Measurements from ENCODE around the gene ZNF609. TPM values are rescaled to one million over a fixed set of nuclear protein-coding genes. Genes with fewer than 3 reads are reported as not detected.
"Not testable (repeated sequence)": the region's sequence is repeated elsewhere in the genome, so short reads cannot be mapped to it uniquely, and the experiment has no call there.

Gene ZNF609
- total and polyA plus RNA-seq, 10 of the 15 experiments (the other 5 are each of a cell fraction or from before 2014, with no cell fraction given) = 5.1 to 35.3 (median 13.6) TPM

GRCh38 chr15:64604319-64604718, 143.9 kb downstream of the ZNF609 start (continued):
- TF ChIP-seq, protein P1, sequence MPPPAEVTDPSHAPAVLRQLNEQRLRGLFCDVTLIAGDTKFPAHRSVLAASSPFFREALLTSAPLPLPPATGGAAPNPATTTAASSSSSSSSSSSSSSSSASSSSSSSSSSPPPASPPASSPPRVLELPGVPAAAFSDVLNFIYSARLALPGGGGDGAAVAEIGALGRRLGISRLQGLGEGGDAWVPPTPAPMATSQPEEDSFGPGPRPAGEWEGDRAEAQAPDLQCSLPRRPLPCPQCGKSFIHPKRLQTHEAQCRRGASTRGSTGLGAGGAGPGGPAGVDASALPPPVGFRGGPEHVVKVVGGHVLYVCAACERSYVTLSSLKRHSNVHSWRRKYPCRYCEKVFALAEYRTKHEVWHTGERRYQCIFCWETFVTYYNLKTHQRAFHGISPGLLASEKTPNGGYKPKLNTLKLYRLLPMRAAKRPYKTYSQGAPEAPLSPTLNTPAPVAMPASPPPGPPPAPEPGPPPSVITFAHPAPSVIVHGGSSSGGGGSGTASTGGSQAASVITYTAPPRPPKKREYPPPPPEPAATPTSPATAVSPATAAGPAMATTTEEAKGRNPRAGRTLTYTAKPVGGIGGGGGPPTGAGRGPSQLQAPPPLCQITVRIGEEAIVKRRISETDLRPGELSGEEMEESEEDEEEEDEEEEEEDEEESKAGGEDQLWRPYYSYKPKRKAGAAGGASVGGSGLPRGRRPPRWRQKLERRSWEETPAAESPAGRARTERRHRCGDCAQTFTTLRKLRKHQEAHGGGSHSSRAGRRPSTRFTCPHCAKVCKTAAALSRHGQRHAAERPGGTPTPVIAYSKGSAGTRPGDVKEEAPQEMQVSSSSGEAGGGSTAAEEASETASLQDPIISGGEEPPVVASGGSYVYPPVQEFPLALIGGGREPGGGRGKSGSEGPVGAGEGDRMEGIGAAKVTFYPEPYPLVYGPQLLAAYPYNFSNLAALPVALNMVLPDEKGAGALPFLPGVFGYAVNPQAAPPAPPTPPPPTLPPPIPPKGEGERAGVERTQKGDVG (CRISPR knock-in tag; IDR thresholded peaks at IDR 0.05) = no peak

DNA sequence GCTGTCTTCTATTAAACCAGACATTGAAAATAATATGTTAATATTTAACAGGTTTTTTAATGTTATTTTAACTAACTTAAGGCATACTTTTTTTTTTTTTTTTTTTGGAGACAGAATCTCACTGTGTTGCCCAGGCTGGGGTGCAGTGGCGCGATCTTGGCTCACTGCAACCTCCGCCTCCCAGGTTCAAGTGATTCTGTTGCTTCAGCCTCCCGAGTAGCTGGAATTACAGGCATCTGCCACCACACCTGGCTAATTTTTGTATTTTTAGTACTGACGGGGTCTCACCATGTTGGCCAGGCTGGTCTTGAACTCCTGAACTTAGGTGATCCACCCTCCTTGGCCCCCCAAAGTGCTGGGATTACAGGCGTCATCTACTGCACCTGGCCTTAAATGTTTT, 147.0 kb downstream of the ZNF609 start:
- intact Hi-C loops (cut with micrococcal nuclease; ENCODE audit: unreplicated experiment); RAD21 ChIA-PET (ENCODE audit: unreplicated experiment); ATAC-seq; H3K9ac ChIP-seq (ENCODE audit: control insufficient read depth, insufficient read depth, low read length); FAIRE-seq; H3K27ac ChIP-seq (ENCODE audit: control insufficient read depth, insufficient read depth); H3K4me1 ChIP-seq (ENCODE audit: control insufficient read depth, insufficient read depth, low read length); in situ Hi-C loops (cut with MboI); CTCF ChIA-PET; H3K27me3 ChIP-seq (replicated peaks in 1 of 2; ENCODE audit: control insufficient read depth in 2 of 2, insufficient read depth in 2 of 2, low read length in 1 of 2); H3K4me2 ChIP-seq (ENCODE audit: control insufficient read depth, insufficient read depth); H3K36me3 ChIP-seq (ENCODE audit: control insufficient read depth in 2 of 2, insufficient read depth in 2 of 2, low read length in 1 of 2); H2AFZ ChIP-seq (ENCODE audit: control insufficient read depth, low read depth, low read length); H3K4me3 ChIP-seq; DNase-seq (ENCODE audit: low read depth, low spot score); H4K20me1 ChIP-seq (ENCODE audit: control insufficient read depth, insufficient read depth); H3K9me3 ChIP-seq (replicated peaks; ENCODE audit: control insufficient read depth, insufficient read depth, low read length); BruUV-seq (replicated peaks): not testable (repeated sequence)
- ChIA-PET SMC1A (ENCODE audit: uncharacterized antibody, unreplicated experiment) (interaction anchor here (1.1 to 2.1 kb wide), 2 partner anchors 8 to 20 kb away, joined by 3 to 5 read pairs; no protein-coding TSS in a partner anchor), POLR2A (interaction anchor here (0.6 to 1.4 kb wide), 2 partner anchors 21 to 528 kb away, joined by 3 read pairs; no protein-coding TSS in a partner anchor)
- H3K79me2 ChIP-seq (ENCODE audit: control insufficient read depth, insufficient read depth, low read length) = peaks cover 31% of the 10 kb centered on the region
- WGBS (ENCODE audit: insufficient coverage, insufficient replicate concordance, low lambda C conversion rate, missing lambda C conversion rate) = 95% methylated on average over 6 of the region's 6 CpGs
